PFSK-1 (cell line): ENCODE results near the gene CEP55.

Experiments used
- FOXP2 ChIP-seq: optimal IDR thresholded peaks from 2 replicates; pipeline ENCODE3; 2011; ENCODE audit warnings: borderline replicate concordance, control low read depth, inconsistent platforms; ENCODE audit not compliant: insufficient read depth; ENCODE audit errors: extremely low read length, extremely low read depth
- POLR2AphosphoS5 ChIP-seq: IDR thresholded peaks from 2 replicates; pipeline ENCODE4 v1.6.1; 2012; ENCODE audit warnings: low read depth, mild to moderate bottlenecking, control low read depth, low read length, moderate library complexity
- REST ChIP-seq, 2 experiments: IDR thresholded peaks; 2 replicates each; pipeline versions ENCODE4 v1.6.1 to v1.8.0; 2011 to 2012; ENCODE audit warnings: low read depth in 2 of 2, low read length in 2 of 2, control low read depth in 1 of 2, inconsistent platforms in 1 of 2, mild to moderate bottlenecking in 1 of 2, moderate library complexity in 1 of 2; ENCODE audit not compliant: insufficient read depth in 1 of 2
- SIN3A ChIP-seq: IDR thresholded peaks from 2 replicates; pipeline ENCODE4 v1.6.1; 2012; ENCODE audit warnings: mild to moderate bottlenecking, low read length, moderate library complexity, borderline replicate concordance; ENCODE audit not compliant: insufficient read depth
- TAF1 ChIP-seq: IDR thresholded peaks from 2 replicates; pipeline ENCODE4 v1.6.1; 2012; ENCODE audit warnings: low read length, control low read depth, borderline replicate concordance; ENCODE audit not compliant: insufficient read depth

CEP55 gene

DNA sequence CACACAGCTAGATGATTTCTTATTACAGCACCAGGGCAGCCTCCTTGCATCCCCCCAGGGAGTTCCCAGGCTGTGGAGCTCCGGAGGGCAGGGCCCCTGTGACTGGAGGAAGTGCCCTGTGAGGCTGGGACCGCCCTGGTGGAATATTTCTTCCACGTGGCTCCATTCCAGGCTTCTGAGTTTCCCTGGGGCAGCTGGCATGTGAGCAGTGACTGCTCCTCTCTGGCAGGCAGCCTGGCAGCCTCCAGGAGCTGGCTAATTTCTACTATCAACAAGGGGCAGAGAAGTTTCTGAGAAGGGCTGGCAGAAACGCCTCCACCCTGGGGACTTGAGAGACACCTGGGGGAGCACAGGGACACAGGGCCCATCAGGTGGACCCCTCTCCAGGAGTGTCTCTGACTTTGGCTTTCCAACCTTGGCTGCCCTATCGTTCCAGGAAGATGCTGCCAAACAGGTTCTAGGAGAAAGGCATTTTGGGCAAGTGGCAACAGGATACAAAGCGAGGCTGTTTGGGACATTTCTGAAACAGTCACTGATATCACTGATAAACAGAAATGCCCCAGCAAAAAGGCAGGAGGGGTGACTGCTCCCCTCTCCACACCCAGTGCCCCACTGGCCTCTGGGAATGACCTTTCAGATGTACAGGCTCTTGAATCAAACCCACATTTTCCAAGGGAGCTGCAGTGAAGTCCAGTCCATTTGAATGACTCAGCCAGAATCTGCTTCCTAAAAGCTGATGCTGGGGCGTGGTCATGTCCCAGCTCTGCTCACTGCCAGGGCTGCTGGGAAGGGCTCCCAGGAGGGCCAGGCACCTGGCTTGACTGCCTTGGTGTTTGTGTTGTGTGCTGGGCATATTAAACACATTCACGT is 30.4 kb upstream of the CEP55 start:
- TF ChIP-seq POLR2AphosphoS5 (no peak), SIN3A (no peak), TAF1 (no peak), REST (IDR thresholded peaks at IDR 0.05; ENCODE audit: insufficient read depth in 1 of 2, low read depth in 2 of 2, low read length in 2 of 2) (no peak), FOXP2 (no peak)

DNA sequence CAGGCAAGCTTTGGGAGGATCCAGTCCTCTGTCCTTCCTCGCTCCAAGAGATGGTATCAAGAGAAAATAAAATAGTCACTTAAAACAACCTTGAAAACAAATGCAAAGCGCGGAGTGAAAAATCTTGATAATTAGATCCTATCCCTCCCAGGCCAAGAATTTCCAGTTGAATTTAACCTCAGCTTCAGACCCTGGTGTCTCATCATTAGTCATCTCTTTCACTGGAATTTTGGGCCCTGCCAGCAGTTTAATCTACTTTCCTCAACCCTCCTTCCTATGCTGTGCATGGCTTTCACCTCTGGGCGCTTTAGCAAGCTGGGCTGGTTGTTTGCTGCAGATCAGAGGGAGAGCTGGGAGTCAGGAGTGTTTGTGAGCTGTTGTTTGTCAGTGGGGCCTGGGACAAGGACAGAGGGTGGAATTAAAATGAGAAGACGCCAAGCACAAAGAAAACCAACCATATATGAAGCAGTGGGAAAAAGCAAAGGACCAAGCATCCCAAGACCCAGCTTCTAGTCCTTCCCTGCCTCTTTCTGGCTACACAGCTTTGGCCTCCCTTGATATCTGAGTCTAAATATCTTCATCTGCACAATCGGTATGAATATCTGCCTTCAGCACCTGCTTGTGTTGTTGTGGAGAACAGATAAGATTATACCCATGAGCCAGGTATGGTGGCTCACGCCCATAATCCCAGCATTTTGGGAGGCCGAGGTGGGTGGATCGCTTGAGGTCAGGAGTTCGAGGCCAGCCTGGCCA is 27.8 kb upstream of the CEP55 start:
- no peak for TF ChIP-seq REST (IDR thresholded peaks at IDR 0.05; ENCODE audit: insufficient read depth in 1 of 2, low read depth in 2 of 2, low read length in 2 of 2)
- TF ChIP-seq TAF1 = no peak
- TF ChIP-seq POLR2AphosphoS5 = no peak

GRCh38 chr10:93469454-93469853 is 27.0 kb upstream of the CEP55 start:
- TF ChIP-seq SIN3A (no peak), POLR2AphosphoS5 (no peak)

DNA sequence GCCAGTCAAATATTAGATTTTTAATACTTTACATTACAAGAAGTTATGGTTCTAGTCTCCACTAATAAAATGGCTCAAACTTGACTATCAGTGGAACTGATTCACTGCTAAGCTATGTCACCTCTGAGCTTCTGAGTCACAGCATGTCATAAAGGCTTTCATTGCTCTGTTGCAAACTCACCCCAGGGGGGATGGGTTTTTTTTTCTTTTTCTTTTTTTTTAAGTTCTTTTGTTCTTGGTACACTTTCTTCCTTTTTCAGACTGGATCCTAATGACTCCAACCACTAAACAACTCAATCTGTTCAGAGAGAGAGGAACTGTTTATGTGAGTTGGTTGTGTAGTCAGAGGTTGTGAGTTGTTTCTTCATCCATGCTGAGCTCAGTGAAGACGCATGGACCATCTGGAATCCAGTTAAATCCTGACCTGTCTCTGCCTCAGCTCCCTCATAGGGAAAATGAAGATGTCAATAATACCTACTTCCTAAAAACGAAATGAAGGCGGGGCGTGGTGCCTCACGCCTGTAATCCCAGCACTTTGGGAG is 25.2 kb upstream of the CEP55 start:
- TF ChIP-seq TAF1 = no peak

DNA sequence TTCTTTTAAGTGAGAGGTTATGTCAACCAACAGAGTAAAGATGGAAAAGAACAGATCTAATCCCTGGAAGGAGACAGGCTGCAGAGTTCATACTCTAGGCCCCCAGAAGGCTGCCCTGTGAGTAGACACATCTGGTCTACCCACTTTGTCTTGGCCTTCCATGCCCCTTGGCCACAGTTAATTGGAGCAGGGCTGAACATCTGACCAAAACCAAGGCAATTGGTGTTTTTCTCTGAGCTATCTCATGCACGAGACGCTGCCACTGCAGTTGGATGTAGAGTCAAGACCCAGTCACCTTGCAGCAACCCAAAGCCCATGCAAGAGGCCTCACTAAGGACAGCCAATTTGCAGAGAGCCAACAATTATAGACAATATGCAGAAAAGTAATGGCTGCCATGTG is 23.3 kb upstream of the CEP55 start:
- no peak for TF ChIP-seq SIN3A
- no peak for TF ChIP-seq FOXP2
- no peak for TF ChIP-seq TAF1
- TF ChIP-seq POLR2AphosphoS5 = no peak
- no peak for TF ChIP-seq REST (IDR thresholded peaks at IDR 0.05; ENCODE audit: insufficient read depth in 1 of 2, low read depth in 2 of 2, low read length in 2 of 2)

- no peak for TF ChIP-seq POLR2AphosphoS5
- TF ChIP-seq FOXP2 = no peak
- no peak for TF ChIP-seq SIN3A
- no peak for TF ChIP-seq REST (IDR thresholded peaks at IDR 0.05; ENCODE audit: insufficient read depth in 1 of 2, low read depth in 2 of 2, low read length in 2 of 2)
- no peak for TF ChIP-seq TAF1
Measured at GRCh38 chr10:93473804-93474472, 22.5 kb upstream of the CEP55 start.
